Uterus (tissue), 2 donors: ENCODE results near the gene STT3A.

ENCODE experiments used
- CTCF ChIP-seq, 4 experiments: fragments of 200-600 bp in 2 of 4; fragments of 450-650 bp in 2 of 4; sonication (generic) in 2 of 4; IDR thresholded peaks; one replicate each; pipeline ENCODE4 v1.5.1; 2016 to 2019; ENCODE audit warnings: antibody characterized with exemption in 4 of 4, mild to moderate bottlenecking in 2 of 4, moderate library complexity in 1 of 4
- POLR2A ChIP-seq, 2 donors: fragments of 450-650 bp; IDR thresholded peaks; one replicate each; pipeline ENCODE4 v1.6.1; 2016; ENCODE audit warnings: antibody characterized with exemption in 2 of 2, mild to moderate bottlenecking in 1 of 2, moderate library complexity in 1 of 2

- TF ChIP-seq CTCF (IDR thresholded peaks at IDR 0.05) (no peak), POLR2A (IDR thresholded peaks at IDR 0.05) (no peak)
Measured at GRCh38 chr11:125605417-125605816, 12.8 kb downstream of the STT3A start.
